Calu3 (cell line): ENCODE measurements around the gene PRR5. TPM values are rescaled to one million over a fixed set of nuclear protein-coding genes. Genes with fewer than 3 reads are reported as not detected.

Experiments used
- BruUV-seq: library from RNA; stranded (reverse); fragments of 400-500 nt; replicated peaks from 2 replicates; lab custom pipeline; 2021; lab: Mats Ljungman, UMichigan
- CTCF ChIA-PET: fragments of 300-600 bp; sonication (Branson Sonifier 250); formaldehyde crosslinking; loops from one replicate; lab custom pipeline; 2022; ENCODE audit warnings: antibody characterized with exemption; lab: Charles Lee
- DNase-seq: peaks from one replicate; pipeline ENCODE4 v3.0.0; 2022
- H3K27ac Mint-ChIP-seq: one replicate; pipeline ENCODE4 v1.8.0; 2022; ENCODE audit warnings: mixed read lengths; ENCODE audit not compliant: unreplicated experiment
- H3K27me3 Mint-ChIP-seq: one replicate; pipeline ENCODE4 v1.8.0; 2022; ENCODE audit warnings: mixed read lengths; ENCODE audit not compliant: unreplicated experiment
- H3K36me3 Mint-ChIP-seq: one replicate; pipeline ENCODE4 v1.8.0; 2022; ENCODE audit warnings: mild to moderate bottlenecking, moderate library complexity, mixed read lengths; ENCODE audit not compliant: insufficient read depth, unreplicated experiment
- H3K4me1 Mint-ChIP-seq: one replicate; pipeline ENCODE4 v1.8.0; 2022; ENCODE audit warnings: mild to moderate bottlenecking, low read depth, mixed read lengths; ENCODE audit not compliant: unreplicated experiment
- H3K4me3 Mint-ChIP-seq: one replicate; pipeline ENCODE4 v1.8.0; 2022; ENCODE audit warnings: mild to moderate bottlenecking, low read depth, moderate library complexity, mixed read lengths; ENCODE audit not compliant: unreplicated experiment
- H3K9me3 Mint-ChIP-seq: one replicate; pipeline ENCODE4 v1.8.0; 2022; ENCODE audit warnings: low read depth, mixed read lengths; ENCODE audit not compliant: unreplicated experiment
- CTCF ChIP-seq: fragments of 200-600 bp; IDR thresholded peaks from one replicate; pipeline ENCODE4 v1.8.0; 2022; ENCODE audit warnings: antibody characterized with exemption; ENCODE audit not compliant: unreplicated experiment
- intact Hi-C: fragments of 100-400 bp; cut with micrococcal nuclease; formaldehyde crosslinking; loops from one replicate; pipeline ENCODE4 v1.10.0; 2022; ENCODE audit not compliant: unreplicated experiment
- total RNA-seq: library from RNA; stranded (reverse); gene quantifications from 2 replicates; pipeline ENCODE4 v1.2.3, GENCODE V29; 2022

PRR5 gene
- total RNA-seq, 1 experiment from 2014 or later = 12.5 TPM

GRCh38 chr22:44711690-44712555 is 9.9 kb downstream of the PRR5 start:
- no peaks in the 10 kb centered on the region for H3K9me3 Mint-ChIP-seq
- CTCF ChIA-PET = no interaction called here
- DNase-seq = no peak
- peaks cover 8% of the 10 kb centered on the region for H3K36me3 Mint-ChIP-seq
- intact Hi-C loops = no loop called here
- TF ChIP-seq CTCF = no peak
- no TSS peak for BruUV-seq
- no peak overlapping the region for H3K27ac Mint-ChIP-seq
- peaks cover 12% of the 10 kb centered on the region for H3K4me1 Mint-ChIP-seq
- H3K27me3 Mint-ChIP-seq = no peaks in the 10 kb centered on the region
- H3K4me3 Mint-ChIP-seq = no peak overlapping the region

- CTCF ChIA-PET = interaction anchor here (0.6 kb wide), 1 partner anchor 21 kb away, joined by 3 read pairs; no protein-coding TSS in a partner anchor
- BruUV-seq = no TSS peak
- no peak for DNase-seq
- H3K4me1 Mint-ChIP-seq = peaks cover 12% of the 10 kb centered on the region
- H3K4me3 Mint-ChIP-seq = no peak overlapping the region
- no peaks in the 10 kb centered on the region for H3K27me3 Mint-ChIP-seq
- intact Hi-C loops = no loop called here
- TF ChIP-seq CTCF = no peak
- no peak overlapping the region for H3K27ac Mint-ChIP-seq
- H3K36me3 Mint-ChIP-seq = peaks cover 8% of the 10 kb centered on the region
- no peaks in the 10 kb centered on the region for H3K9me3 Mint-ChIP-seq
Observed at GRCh38 chr22:44712962-44713361, 11.0 kb downstream of the PRR5 start.

- H3K4me1 Mint-ChIP-seq = peaks cover 12% of the 10 kb centered on the region
- no peak for DNase-seq
- H3K27ac Mint-ChIP-seq = no peak overlapping the region
- CTCF ChIA-PET = no interaction called here
- no peaks in the 10 kb centered on the region for H3K27me3 Mint-ChIP-seq
- no peak for TF ChIP-seq CTCF
- intact Hi-C loops = no loop called here
- no peak overlapping the region for H3K4me3 Mint-ChIP-seq
- H3K36me3 Mint-ChIP-seq = peaks cover 8% of the 10 kb centered on the region
- no TSS peak for BruUV-seq
- H3K9me3 Mint-ChIP-seq = no peaks in the 10 kb centered on the region
Observed at GRCh38 chr22:44714703-44715350, 12.8 kb downstream of the PRR5 start.

- Mint-ChIP-seq H3K4me1 (no peaks in the 10 kb centered on the region), H3K27ac (no peak overlapping the region), H3K27me3 (no peaks in the 10 kb centered on the region), H3K9me3 (no peaks in the 10 kb centered on the region), H3K4me3 (no peak overlapping the region), H3K36me3 (peaks cover 8% of the 10 kb centered on the region)
- DNase-seq = no peak
- no TSS peak for BruUV-seq
- intact Hi-C loops = no loop called here
- no peak for TF ChIP-seq CTCF
- CTCF ChIA-PET = no interaction called here
Observed at GRCh38 chr22:44718418-44718817, 16.4 kb downstream of the PRR5 start.
